SK-N-SH (cell line): ENCODE data around the gene UMOD. TPM values are rescaled to one million over a fixed set of nuclear protein-coding genes. Genes with fewer than 3 reads are reported as not detected.

Experiments used
- CTCF ChIA-PET: fragments of 300-600, 350-600 bp; formaldehyde crosslinking; extraction: SDS; loops from one replicate; lab custom pipeline; 2021; lab: Yijun Ruan, JAX
- POLR2A ChIA-PET: fragments of 350-600 bp; sonication (Branson Sonifier 250); formaldehyde crosslinking; extraction: SDS; loops from one replicate; lab custom pipeline; 2020; ENCODE audit warnings: antibody characterized with exemption, inconsistent platforms; lab: Yijun Ruan, JAX
- DNase-seq: peaks from one replicate; pipeline ENCODE4 v3.0.0; 2012
- H2AFZ ChIP-seq: fragments of 200-600 bp; sonication (generic); 2 replicates; pipeline ENCODE4 v1.8.1; 2016; ENCODE audit warnings: antibody characterized with exemption, mild to moderate bottlenecking, low read depth
- H3F3A ChIP-seq: fragments of 200-600 bp; sonication (generic); replicated peaks from 2 replicates; pipeline ENCODE3; 2016; ENCODE audit warnings: antibody characterized with exemption, mild to moderate bottlenecking; ENCODE audit not compliant: insufficient read depth
- H3K27ac ChIP-seq, 2 experiments: fragments of 200-500 bp in 1 of 2; fragments of 200-600 bp in 1 of 2; sonication (Bioruptor generic) in 1 of 2; sonication (generic), shearing (Covaris generic) in 1 of 2; 2 replicates each; pipeline versions ENCODE4 v1.5.1 to v1.6.1; 2014 to 2016; ENCODE audit warnings: low read depth in 2 of 2, inconsistent platforms in 1 of 2, low read length in 1 of 2, mild to moderate bottlenecking in 1 of 2, mixed read lengths in 1 of 2
- H3K27me3 ChIP-seq: fragments of 200-600 bp; sonication (generic), shearing (Covaris generic); 2 replicates; pipeline ENCODE4 v1.6.1; 2016; ENCODE audit warnings: mixed run types; ENCODE audit not compliant: insufficient read depth
- H3K36me3 ChIP-seq, 2 experiments: fragments of 200-500 bp in 1 of 2; fragments of 200-600 bp in 1 of 2; sonication (Bioruptor generic) in 1 of 2; sonication (generic) in 1 of 2; replicated peaks in 1 of 2; 2 replicates each; pipeline versions ENCODE3 to v1.5.1; 2014 to 2016; ENCODE audit warnings: low read length in 1 of 2, mild to moderate bottlenecking in 1 of 2; ENCODE audit not compliant: insufficient read depth in 2 of 2, control insufficient read depth in 1 of 2
- H3K4me1 ChIP-seq, 2 experiments: fragments of 200-500 bp in 1 of 2; fragments of 200-600 bp in 1 of 2; sonication (Bioruptor generic) in 1 of 2; sonication (generic), shearing (Covaris generic) in 1 of 2; 2 replicates each; pipeline versions ENCODE4 v1.5.1 to v1.6.1; 2014 to 2016; ENCODE audit warnings: low read depth in 1 of 2, low read length in 1 of 2, mixed run types in 1 of 2; ENCODE audit not compliant: insufficient read depth in 2 of 2, control insufficient read depth in 1 of 2
- H3K4me2 ChIP-seq: fragments of 200-600 bp; sonication (generic), shearing (Covaris generic); 2 replicates; pipeline ENCODE4 v1.6.1; 2017; ENCODE audit warnings: mixed run types
- H3K4me3 ChIP-seq, 2 experiments: fragments of 200-500 bp in 1 of 2; fragments of 200-600 bp in 1 of 2; sonication (Bioruptor generic) in 1 of 2; sonication (generic), shearing (Covaris generic) in 1 of 2; 2 replicates each; pipeline versions ENCODE4 v1.5.1 to v1.8.1; 2014 to 2016; ENCODE audit warnings: low read depth in 2 of 2, inconsistent platforms in 1 of 2, low read length in 1 of 2, mild to moderate bottlenecking in 1 of 2, mixed read lengths in 1 of 2, moderate library complexity in 1 of 2
- H3K79me2 ChIP-seq: fragments of 200-600 bp; sonication (generic); 2 replicates; pipeline ENCODE4 v1.8.1; 2017; ENCODE audit warnings: mild to moderate bottlenecking; ENCODE audit not compliant: insufficient read depth
- H3K9ac ChIP-seq: fragments of 200-600 bp; sonication (generic); 2 replicates; pipeline ENCODE4 v1.6.1; 2017; ENCODE audit warnings: mixed run types
- H3K9me2 ChIP-seq: fragments of 200-600 bp; sonication (generic); 2 replicates; pipeline ENCODE4 v1.6.1; 2017; ENCODE audit warnings: mixed run types
- H3K9me3 ChIP-seq: fragments of 200-600 bp; sonication (generic); 2 replicates; pipeline ENCODE4 v1.6.1; 2017; ENCODE audit warnings: mixed run types, mild to moderate bottlenecking, moderate library complexity
- H4K20me1 ChIP-seq: fragments of 200-600 bp; sonication (generic); 2 replicates; pipeline ENCODE4 v1.6.1; 2017; ENCODE audit warnings: mild to moderate bottlenecking, mixed run types; ENCODE audit not compliant: insufficient read depth
- CHD2 ChIP-seq: fragments of 150-350 bp; IDR thresholded peaks from 2 replicates; pipeline ENCODE4 v1.6.1; 2018; ENCODE audit warnings: low read length; ENCODE audit not compliant: partially characterized antibody
- CTCF ChIP-seq: fragments of 200-600 bp; sonication (generic); IDR thresholded peaks from 2 replicates; pipeline ENCODE4 v1.6.1; 2017; ENCODE audit warnings: antibody characterized with exemption, mild to moderate bottlenecking, moderate library complexity
- ELF1 ChIP-seq: IDR thresholded peaks from 2 replicates; pipeline ENCODE4 v1.4.0; 2012
- EZH2phosphoT487 ChIP-seq: fragments of 200-600 bp; sonication (generic); IDR thresholded peaks from 2 replicates; pipeline ENCODE4 v1.6.1; 2017; ENCODE audit warnings: low read depth, mixed run types, mild to moderate bottlenecking, antibody characterized with exemption, moderate library complexity, borderline replicate concordance
- FOXM1 ChIP-seq: IDR thresholded peaks from 2 replicates; pipeline ENCODE4 v1.4.0; 2012; ENCODE audit warnings: low read depth, mild to moderate bottlenecking
- GATA2 ChIP-seq: sonication (generic); formaldehyde crosslinking; IDR thresholded peaks from 2 replicates; pipeline ENCODE4 v1.5.0; 2020; ENCODE audit warnings: mild to moderate bottlenecking, missing genetic modification reagents
- MXI1 ChIP-seq: IDR thresholded peaks from 2 replicates; pipeline ENCODE4 v1.6.1; 2012; ENCODE audit warnings: mild to moderate bottlenecking, low read depth, low read length, improper control_type of control experiment
- NFIC ChIP-seq: IDR thresholded peaks from 2 replicates; pipeline ENCODE4 v1.4.0; 2012; ENCODE audit warnings: borderline replicate concordance
- NRF1 ChIP-seq: IDR thresholded peaks from 2 replicates; pipeline ENCODE4 v1.6.1; 2012; ENCODE audit warnings: low read depth, mild to moderate bottlenecking, low read length
- POLR2AphosphoS5 ChIP-seq: IDR thresholded peaks from 2 replicates; pipeline ENCODE4 v1.6.1; 2012; ENCODE audit warnings: low read depth, low read length
- RAD21 ChIP-seq: IDR thresholded peaks from 2 replicates; pipeline ENCODE4 v1.6.1; 2012; ENCODE audit warnings: mild to moderate bottlenecking, low read length
- REST ChIP-seq: IDR thresholded peaks from 2 replicates; pipeline ENCODE4 v1.6.1; 2012; ENCODE audit warnings: mild to moderate bottlenecking, low read depth, low read length, moderate library complexity
- SMC3 ChIP-seq: IDR thresholded peaks from 2 replicates; pipeline ENCODE4 v1.6.1; 2012; ENCODE audit warnings: low read depth, low read length, improper control_type of control experiment
- TAF1 ChIP-seq: IDR thresholded peaks from 2 replicates; pipeline ENCODE4 v1.6.1; 2012; ENCODE audit warnings: low read depth, mild to moderate bottlenecking, low read length, moderate library complexity, borderline replicate concordance
- TEAD4 ChIP-seq: IDR thresholded peaks from 2 replicates; pipeline ENCODE4 v1.4.0; 2012; ENCODE audit warnings: mild to moderate bottlenecking, borderline replicate concordance; ENCODE audit not compliant: insufficient read depth
- YY1 ChIP-seq: IDR thresholded peaks from 2 replicates; pipeline ENCODE4 v1.4.0; 2012; ENCODE audit warnings: low read depth, mild to moderate bottlenecking
- WGBS: methylation state at CpG from one replicate; pipeline ENCODE4 v1.1.6; 2017; ENCODE audit warnings: low lambda C conversion rate; 5-methylcytosine and 5-hydroxymethylcytosine counted together
- polyA plus RNA-seq, 3 experiments: library from polyadenylated mRNA; depleted of rRNA; stranded (reverse); fragments of >200 nt; gene quantifications; 2 replicates each; pipeline ENCODE4 v1.2.3, GENCODE V29; 2012
- TF ChIP-seq, protein P1 (sequence below): IDR thresholded peaks from 2 replicates; pipeline ENCODE4 v1.4.0; 2012; ENCODE audit warnings: low read depth, borderline replicate concordance
- TF ChIP-seq, protein P2 (sequence below): fragments of 150-350 bp; IDR thresholded peaks from 2 replicates; pipeline ENCODE4 v1.6.1; 2016; ENCODE audit warnings: mild to moderate bottlenecking, low read depth, low read length

Gene UMOD
- polyA plus RNA-seq, 1 of the 3 experiments (the other 2 are of a cell fraction), result not detected

DNA sequence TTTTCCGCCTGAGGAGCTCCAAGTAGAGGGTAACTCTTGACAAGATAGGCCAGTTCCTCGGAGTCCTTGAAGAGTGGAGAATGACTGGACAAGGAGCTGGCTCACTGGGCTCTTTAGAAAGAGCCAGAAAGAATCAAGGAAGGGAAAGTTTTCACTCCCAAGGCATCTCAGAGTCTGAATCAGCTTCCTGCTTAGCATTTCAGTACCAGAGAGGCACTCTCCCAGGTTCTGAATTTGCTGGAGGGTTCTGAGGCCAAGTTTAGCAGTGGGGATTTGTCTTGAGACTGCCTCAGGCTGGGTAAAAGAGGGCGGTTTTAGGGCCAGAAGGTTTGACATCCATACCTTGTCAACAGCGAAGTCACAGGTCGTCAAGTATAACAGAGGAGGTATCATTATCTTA lies 50.7 kb downstream of the UMOD start:
- H3K27ac ChIP-seq, result no peak overlapping the region
- CTCF ChIA-PET, result interaction anchor here (0.6 to 15.8 kb wide), 9 partner anchors 12 to 425 kb away, joined by 3 to 473 read pairs (median 8); no protein-coding TSS in a partner anchor
- no peak overlapping the region for H3K4me2 ChIP-seq
- no peaks in the 10 kb centered on the region for H3K36me3 ChIP-seq
- no peak for DNase-seq
- no peaks in the 10 kb centered on the region; a peak in 1 of 4 replicates for H3K4me1 ChIP-seq
- H3F3A ChIP-seq, result no peaks in the 10 kb centered on the region
- TF ChIP-seq YY1 (no peak), REST (peak; percentile 53; the same call in 1 of the 2 replicates), TEAD4 (no peak)
- TF ChIP-seq, protein P1, sequence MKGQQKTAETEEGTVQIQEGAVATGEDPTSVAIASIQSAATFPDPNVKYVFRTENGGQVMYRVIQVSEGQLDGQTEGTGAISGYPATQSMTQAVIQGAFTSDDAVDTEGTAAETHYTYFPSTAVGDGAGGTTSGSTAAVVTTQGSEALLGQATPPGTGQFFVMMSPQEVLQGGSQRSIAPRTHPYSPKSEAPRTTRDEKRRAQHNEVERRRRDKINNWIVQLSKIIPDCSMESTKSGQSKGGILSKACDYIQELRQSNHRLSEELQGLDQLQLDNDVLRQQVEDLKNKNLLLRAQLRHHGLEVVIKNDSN, result no peak
- H3K9me2 ChIP-seq, result no peaks in the 10 kb centered on the region
- no peak overlapping the region for H3K9ac ChIP-seq
- no peaks in the 10 kb centered on the region for H3K9me3 ChIP-seq
- POLR2A ChIA-PET, result interaction anchor here (3.3 kb wide), 1 partner anchor 394 kb away, joined by 14 read pairs; no protein-coding TSS in a partner anchor
- H2AFZ ChIP-seq, result no peak overlapping the region
- H3K27me3 ChIP-seq, result no peaks in the 10 kb centered on the region
- WGBS, result 30% methylated on average over 5 of the region's 5 CpGs
- H3K4me3 ChIP-seq, result no peak overlapping the region
- no peaks in the 10 kb centered on the region for H4K20me1 ChIP-seq
- no peaks in the 10 kb centered on the region for H3K79me2 ChIP-seq

GRCh38 chr16:20300312-20301097 lies 52.0 kb downstream of the UMOD start:
- Histone ChIP-seq H3K27ac (no peak overlapping the region), H3K4me1 (no peaks in the 10 kb centered on the region; a peak in 1 of 4 replicates), H3K9me3 (no peaks in the 10 kb centered on the region), H3K4me3 (peak overlapping the region in 1 of 2 experiments; percentile 12; a peak in 1 of 4 replicates), H3K36me3 (no peaks in the 10 kb centered on the region), H3K4me2 (no peak overlapping the region), H2AFZ (no peak overlapping the region), H3K27me3 (no peaks in the 10 kb centered on the region), H3K79me2 (no peaks in the 10 kb centered on the region), H3K9ac (no peak overlapping the region), H3F3A (no peaks in the 10 kb centered on the region), H3K9me2 (no peaks in the 10 kb centered on the region), H4K20me1 (no peaks in the 10 kb centered on the region)
- POLR2A ChIA-PET, result interaction anchor here (0.5 to 3.3 kb wide), 4 partner anchors 23 to 402 kb away, joined by 3 to 14 read pairs (median 7); no protein-coding TSS in a partner anchor
- WGBS, result 5% methylated on average over 14 of the region's 16 CpGs
- DNase-seq, result peak; percentile 67
- CTCF ChIA-PET, result interaction anchor here (0.5 to 15.8 kb wide), 85 partner anchors 9 to 755 kb away, joined by 3 to 473 read pairs (median 4); partner anchors contain the start of genes UMOD and VPS35L
- TF ChIP-seq EZH2phosphoT487 (no peak), RAD21 (peak; percentile 81), CTCF (peak; percentile 77), NRF1 (no peak), ELF1 (no peak), NFIC (no peak), CHD2 (no peak), FOXM1 (no peak), GATA2 (no peak), SMC3 (peak; percentile 68), MXI1 (no peak), TAF1 (no peak), POLR2AphosphoS5 (no peak)
- TF ChIP-seq, protein P2, sequence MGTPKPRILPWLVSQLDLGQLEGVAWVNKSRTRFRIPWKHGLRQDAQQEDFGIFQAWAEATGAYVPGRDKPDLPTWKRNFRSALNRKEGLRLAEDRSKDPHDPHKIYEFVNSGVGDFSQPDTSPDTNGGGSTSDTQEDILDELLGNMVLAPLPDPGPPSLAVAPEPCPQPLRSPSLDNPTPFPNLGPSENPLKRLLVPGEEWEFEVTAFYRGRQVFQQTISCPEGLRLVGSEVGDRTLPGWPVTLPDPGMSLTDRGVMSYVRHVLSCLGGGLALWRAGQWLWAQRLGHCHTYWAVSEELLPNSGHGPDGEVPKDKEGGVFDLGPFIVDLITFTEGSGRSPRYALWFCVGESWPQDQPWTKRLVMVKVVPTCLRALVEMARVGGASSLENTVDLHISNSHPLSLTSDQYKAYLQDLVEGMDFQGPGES, result no peak
